HG02571 (cell line): ENCODE results near the gene SGK1.
"Not testable (repeated sequence)": the region's sequence is repeated elsewhere in the genome, so short reads cannot be mapped to it uniquely, and the experiment has no call there.

Experiments
- ATAC-seq: cut with Tn5 transposase; IDR thresholded peaks from one replicate; pipeline ENCODE4 v1.9.1; 2021; ENCODE audit warnings: mild to moderate bottlenecking, moderate library complexity; ENCODE audit not compliant: unreplicated experiment

The SGK1 gene

DNA sequence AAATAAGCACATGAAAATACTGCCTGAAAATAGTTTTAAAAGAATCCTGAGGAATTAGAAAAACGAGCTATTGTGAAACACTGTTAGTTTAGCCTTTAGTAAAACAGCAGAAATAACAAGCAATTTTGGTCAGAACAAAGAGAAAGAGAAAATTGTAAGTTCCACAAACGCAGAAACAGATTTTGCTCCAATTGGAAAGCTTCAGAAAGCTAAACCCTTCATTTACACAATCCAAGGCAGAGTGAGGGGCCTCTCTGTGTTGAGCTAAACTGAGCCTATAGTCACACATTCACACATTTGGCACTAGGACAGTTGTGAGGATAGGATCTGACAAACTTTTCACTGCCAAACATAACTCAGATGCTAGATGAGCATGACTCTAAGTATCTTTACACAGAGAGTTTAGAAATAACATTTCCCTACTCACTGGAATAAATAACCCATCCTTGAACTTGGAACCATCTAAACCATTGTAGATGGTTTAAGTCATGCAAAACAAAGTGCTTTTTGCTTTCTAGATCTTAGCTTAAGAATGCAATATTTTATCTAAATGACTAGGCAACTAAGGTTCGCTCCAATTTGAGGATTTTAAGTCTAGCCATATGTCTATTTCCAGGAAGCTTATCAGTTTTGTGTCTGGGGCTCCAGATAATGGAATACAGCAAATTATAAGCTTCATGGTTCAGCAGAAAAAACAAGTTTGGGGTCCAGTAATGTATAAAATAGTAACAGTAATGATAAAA is 122.6 kb downstream of the SGK1 start:
- ATAC-seq = no peak

GRCh38 chr6:134193536-134194498 is 124.1 kb downstream of the SGK1 start:
- ATAC-seq = no peak

DNA sequence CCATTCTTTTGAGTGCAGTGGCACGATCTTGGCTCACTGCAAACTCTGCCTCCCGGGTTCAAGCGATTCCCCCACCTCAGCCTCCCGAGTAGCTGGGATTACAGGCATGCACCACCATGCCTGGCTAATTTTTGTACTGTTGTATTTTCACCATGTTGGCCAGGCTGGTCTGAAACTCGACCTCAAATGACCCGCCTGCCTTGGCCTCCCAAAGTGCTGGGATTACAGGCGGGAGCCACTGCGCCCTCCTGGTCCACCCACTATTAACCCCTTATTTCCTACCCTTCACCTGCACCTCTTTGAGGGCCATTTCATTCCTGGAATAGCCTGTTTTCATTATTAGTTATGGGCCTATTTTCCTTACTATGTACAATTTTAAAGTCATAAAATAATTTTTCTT is 125.3 kb downstream of the SGK1 start:
- not testable (repeated sequence) for ATAC-seq

DNA sequence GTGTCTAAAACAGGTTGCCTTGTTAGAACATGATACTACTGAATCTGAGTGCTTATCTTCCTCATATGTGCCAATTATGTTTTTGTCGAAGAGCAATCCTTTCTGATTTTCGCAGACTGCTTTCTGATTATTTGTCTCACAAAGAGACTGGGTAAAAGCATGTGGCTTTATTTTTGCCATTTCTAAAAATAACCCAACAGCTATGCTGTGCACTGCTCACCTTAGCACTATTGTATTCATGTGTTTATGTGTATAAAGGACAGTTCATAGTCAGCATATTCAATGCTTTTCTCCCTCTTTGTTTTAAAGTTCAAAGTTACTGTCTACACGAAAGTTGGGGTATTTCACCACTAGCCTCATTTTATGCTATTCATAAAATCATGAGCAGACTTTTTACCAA is 127.0 kb downstream of the SGK1 start:
- no peak for ATAC-seq

GRCh38 chr6:134187751-134188150 is 130.2 kb downstream of the SGK1 start:
- ATAC-seq = no peak

DNA sequence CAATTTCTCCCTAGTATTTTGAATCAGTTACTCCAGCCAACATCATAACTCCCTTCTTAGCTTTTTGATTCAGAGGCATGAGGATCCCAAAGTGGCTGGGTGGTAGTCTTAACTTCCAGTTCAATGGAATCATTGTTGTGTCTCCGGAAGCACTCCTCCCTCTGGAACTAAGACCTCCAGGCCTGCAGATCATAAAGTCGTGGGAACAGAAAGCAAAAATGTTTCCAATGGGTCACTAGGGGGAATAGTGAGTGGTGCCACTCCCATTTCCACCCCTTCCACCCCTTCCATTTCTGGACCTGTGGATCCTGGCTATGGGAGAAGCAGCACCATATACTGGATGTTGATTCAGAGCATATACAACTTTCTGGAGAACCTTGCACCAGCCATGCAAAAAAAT is 130.8 kb downstream of the SGK1 start:
- no peak for ATAC-seq

GRCh38 chr6:134186355-134186754 is 131.6 kb downstream of the SGK1 start:
- ATAC-seq = no peak

DNA sequence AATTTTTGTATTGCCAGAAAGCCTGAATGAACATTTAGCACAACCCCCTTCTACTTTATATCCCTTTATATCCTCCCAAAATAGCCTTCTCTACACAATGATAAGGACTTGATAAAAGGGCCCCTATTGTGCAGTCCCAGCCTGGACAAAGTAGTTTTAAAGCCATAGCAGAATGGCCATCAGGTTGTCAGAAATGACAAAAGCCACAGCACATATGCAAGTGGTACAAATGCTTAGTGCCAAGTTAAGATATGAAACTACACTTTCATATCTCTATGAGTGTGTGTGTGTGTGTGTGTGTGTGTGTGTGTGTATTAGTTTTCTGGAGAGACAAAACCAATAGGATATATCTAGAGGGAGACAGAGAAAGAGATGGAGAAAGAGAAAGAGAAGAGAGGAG is 132.6 kb downstream of the SGK1 start:
- no peak for ATAC-seq

DNA sequence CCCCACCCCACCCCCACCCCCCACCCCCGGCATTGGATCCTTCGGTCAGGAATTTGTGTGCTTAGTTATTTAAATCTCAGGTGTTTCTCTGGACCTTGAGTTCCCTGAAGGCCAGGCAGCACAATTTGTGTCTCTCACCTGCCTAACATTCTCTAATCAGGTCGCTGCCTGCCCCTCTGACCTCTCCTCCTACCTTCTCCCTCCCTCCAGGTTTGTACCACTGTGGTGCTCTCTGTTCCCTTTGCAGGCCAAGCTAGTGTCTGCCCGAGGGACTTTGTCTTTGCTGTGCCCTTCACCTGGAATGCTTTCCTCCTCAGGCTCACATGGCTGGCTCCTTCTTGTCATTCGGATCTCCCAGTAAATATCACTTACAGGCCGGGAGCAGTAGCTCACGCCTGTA is 134.1 kb downstream of the SGK1 start:
- no peak for ATAC-seq

- no peak for ATAC-seq
Measured at GRCh38 chr6:134182528-134182927, 135.4 kb downstream of the SGK1 start.

GRCh38 chr6:134181726-134182125 is 136.2 kb downstream of the SGK1 start:
- ATAC-seq = not testable (repeated sequence)

GRCh38 chr6:134181251-134181650 is 136.7 kb downstream of the SGK1 start:
- ATAC-seq = not testable (repeated sequence)

- not testable (repeated sequence) for ATAC-seq
Measured at GRCh38 chr6:134180540-134180939, 137.4 kb downstream of the SGK1 start.

- ATAC-seq = peak; percentile 25
Measured at GRCh38 chr6:134178161-134179044, 139.5 kb downstream of the SGK1 start.

DNA sequence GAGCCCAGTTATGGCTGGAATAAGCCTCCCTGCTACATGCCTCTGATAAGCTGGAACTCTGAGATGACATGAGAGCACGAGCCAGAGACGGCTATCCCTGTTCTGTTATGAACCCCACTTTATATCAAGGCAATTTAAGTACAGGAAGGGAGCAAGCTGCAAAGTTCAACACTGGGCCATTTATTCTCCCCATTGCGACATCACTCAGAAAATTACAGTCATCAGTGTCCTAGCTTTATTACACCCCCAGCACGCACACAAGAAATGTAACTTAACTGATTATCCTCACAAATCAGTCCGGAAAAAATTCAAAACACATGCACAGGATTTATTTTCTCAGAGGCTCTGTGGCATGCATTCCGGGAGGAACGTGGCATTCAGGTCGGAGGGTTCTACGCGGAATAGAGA is 140.2 kb downstream of the SGK1 start:
- ATAC-seq = no peak

DNA sequence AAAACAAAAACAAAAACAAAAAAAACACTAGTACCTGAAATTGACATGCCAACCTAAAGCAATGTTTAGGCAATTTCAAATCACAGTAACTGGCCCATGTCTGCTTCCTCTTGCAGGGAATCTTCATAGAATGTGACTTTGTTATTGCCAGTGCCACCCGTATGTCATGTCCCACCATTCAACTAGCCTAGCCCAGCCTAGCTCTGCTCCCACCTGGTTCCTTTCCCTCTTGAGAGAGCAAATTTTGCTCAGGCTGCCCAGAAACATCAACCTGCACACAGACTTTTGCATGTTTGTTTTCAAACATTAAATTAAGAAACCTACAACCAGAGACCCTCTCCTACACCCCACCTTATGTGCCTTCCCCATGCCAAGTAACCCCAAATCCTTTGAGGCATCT is 140.7 kb downstream of the SGK1 start:
- no peak for ATAC-seq

DNA sequence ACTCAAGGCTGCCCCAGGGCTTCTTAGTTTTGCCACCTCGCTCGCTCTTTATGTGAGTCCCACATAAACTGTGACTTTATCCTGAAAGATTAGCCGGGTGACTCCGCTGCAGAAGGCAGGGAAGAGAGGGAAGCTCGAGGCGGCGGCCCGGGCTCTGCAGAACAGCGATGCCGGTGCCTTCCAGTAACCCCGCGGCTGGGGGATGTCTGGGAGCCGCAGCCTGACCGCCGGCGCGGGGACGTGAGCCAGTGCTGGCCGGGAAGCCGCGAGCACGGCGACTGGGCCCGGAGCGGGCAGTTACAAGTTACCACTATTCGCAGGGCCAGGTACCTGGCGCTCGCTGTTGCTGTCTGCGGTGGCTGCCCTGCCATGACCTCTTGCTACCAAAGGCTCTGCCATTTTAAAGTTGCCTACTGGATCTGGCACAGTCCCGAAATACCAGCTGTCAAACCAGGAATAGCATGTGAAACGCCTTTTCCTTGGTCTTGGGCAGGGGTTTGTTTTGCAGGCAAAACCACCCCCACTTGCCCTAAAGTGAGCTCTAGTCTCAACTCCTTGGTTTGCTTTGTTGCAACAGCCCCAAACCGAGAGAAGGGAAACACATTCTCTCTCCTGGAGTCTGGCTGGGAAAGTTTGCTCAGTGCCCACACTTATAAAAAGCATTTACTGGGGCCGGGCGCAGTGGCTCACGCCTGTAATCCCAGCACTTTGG is 141.5 kb downstream of the SGK1 start:
- ATAC-seq = no peak

- peak; percentile 14 for ATAC-seq
Measured at GRCh38 chr6:134175532-134176263, 142.2 kb downstream of the SGK1 start.

DNA sequence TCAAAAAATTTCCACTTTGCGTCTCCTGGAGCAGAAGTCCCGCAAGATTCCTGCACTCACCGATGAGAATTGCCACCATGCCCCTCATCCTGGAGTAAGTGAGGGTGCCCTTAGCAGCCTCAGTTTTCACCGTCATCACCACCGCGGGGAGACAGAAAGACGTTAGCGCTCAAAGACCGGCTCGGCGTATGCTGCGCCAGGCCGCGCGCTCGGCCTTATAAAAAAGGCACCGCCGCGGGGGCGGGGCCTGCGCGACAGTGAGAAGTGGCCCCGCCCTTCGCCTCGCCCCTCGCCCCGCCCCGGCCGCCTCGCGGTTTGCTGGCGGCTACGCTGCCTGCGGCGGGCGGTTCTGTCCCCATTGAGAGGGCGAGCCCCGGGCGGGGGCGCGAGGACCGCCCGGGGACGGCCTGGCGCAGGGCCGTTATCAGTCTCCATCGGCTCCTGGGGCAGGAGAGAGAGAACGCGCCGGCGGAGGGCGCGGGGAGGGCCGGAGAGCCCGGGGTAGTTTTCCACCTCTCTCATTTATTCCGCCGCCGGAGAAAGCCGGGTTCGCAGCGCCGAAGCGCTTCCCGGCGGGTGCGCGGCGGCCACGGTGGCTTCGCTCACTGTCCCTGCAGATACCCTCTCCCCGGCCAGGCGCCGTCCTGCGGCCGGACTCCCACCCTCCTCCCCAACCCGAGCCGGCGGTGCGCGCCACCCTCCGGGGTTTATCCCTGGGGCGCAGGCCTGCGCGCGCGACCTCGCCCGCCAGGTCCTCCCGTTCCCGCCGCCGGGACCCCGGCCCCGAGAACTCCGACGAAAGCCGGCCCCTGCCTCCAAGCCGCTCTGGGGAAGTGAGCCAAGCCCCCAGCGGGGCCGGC is 143.0 kb downstream of the SGK1 start:
- ATAC-seq = peak; percentile 67
